Lung (tissue), 12 donors: ENCODE measurements around the gene TUFT1. TPM values are rescaled to one million over a fixed set of nuclear protein-coding genes. Genes with fewer than 3 reads are reported as not detected.
A peak's percentile ranks its signal among the peaks of the same experiment; 100 is the strongest.

Experiments used
- ATAC-seq: fragments of 200-7000 bp; cut with Tn5 transposase; one replicate; pipeline ENCODE4 v1.9.1; 2020; ENCODE audit warnings: moderate number of reproducible peaks; ENCODE audit not compliant: insufficient read depth, low FRiP score
- DNase-seq, 3 donors: peaks; one replicate each; pipeline ENCODE4 v3.0.0-alpha.2; 2013 to 2017
- H3K27ac ChIP-seq, 2 donors: one replicate each; pipeline ENCODE4 v1.5.1; 2013; ENCODE audit warnings: mild to moderate bottlenecking in 2 of 2, moderate library complexity in 2 of 2, control low read depth in 1 of 2, inconsistent platforms in 1 of 2, low read depth in 1 of 2, low read length in 1 of 2
- H3K27me3 ChIP-seq, 3 donors: one replicate each; pipeline ENCODE4 v1.5.1; 2013; ENCODE audit warnings: low read length in 2 of 3; ENCODE audit not compliant: control insufficient read depth in 3 of 3, insufficient read depth in 3 of 3
- H3K36me3 ChIP-seq, 4 donors: one replicate each; pipeline ENCODE4 v1.5.1; 2013; ENCODE audit warnings: low read length in 4 of 4, mild to moderate bottlenecking in 1 of 4, moderate library complexity in 1 of 4; ENCODE audit not compliant: control insufficient read depth in 4 of 4, insufficient read depth in 4 of 4
- H3K4me1 ChIP-seq, 5 donors: one replicate each; pipeline ENCODE4 v1.5.1; 2013; ENCODE audit warnings: low read length in 5 of 5, mild to moderate bottlenecking in 2 of 5, moderate library complexity in 1 of 5; ENCODE audit not compliant: control insufficient read depth in 5 of 5, insufficient read depth in 5 of 5
- H3K4me3 ChIP-seq: one replicate; pipeline ENCODE4 v1.5.1; 2013; ENCODE audit warnings: mild to moderate bottlenecking, control low read depth, moderate library complexity
- H3K9ac ChIP-seq, 2 donors: one replicate each; pipeline ENCODE4 v1.5.1; 2013; ENCODE audit warnings: low read length in 2 of 2, control low read depth in 1 of 2; ENCODE audit not compliant: insufficient read depth in 1 of 2
- H3K9me3 ChIP-seq, 4 donors: one replicate each; pipeline ENCODE4 v1.5.1; 2013; ENCODE audit warnings: low read length in 3 of 4, mild to moderate bottlenecking in 1 of 4, moderate library complexity in 1 of 4; ENCODE audit not compliant: control insufficient read depth in 4 of 4, insufficient read depth in 3 of 4
- WGBS, 2 donors: extraction: QIAGEN DNeasy Blood & Tissue Kit; methylation state at CpG; one replicate each; pipeline ENCODE4 v1.1.7; 2013; 5-methylcytosine and 5-hydroxymethylcytosine counted together
- polyA plus RNA-seq, 2 donors: library from polyadenylated mRNA; stranded (reverse); fragments of 200-250 nt; gene quantifications; one replicate each; pipeline ENCODE4 v1.2.1, GENCODE V29; 2013
- total RNA-seq, 2 donors: library from RNA; depleted of rRNA in 1 of 2; stranded (reverse); fragments of >200 nt in 1 of 2; gene quantifications; one replicate each; pipeline ENCODE4 v1.2.1, GENCODE V29; 2014 to 2021
- TF ChIP-seq, protein P1 (sequence below): IDR thresholded peaks from 2 replicates; pipeline ENCODE4 v1.5.1; 2012; ENCODE audit warnings: mild to moderate bottlenecking; ENCODE audit errors: control extremely low read depth, extremely low read depth
- donor health status: control.
- donor health status: control.
- donor health status: Bipolar disorder and iron deficiency.
- donor health status: healthy.
- donor health status: DM: yes; HTN: yes; CAD: no.

TUFT1 gene
- total and polyA plus RNA-seq, 4 donors, result 5.6 to 13.9 (median 7.7) TPM

DNA sequence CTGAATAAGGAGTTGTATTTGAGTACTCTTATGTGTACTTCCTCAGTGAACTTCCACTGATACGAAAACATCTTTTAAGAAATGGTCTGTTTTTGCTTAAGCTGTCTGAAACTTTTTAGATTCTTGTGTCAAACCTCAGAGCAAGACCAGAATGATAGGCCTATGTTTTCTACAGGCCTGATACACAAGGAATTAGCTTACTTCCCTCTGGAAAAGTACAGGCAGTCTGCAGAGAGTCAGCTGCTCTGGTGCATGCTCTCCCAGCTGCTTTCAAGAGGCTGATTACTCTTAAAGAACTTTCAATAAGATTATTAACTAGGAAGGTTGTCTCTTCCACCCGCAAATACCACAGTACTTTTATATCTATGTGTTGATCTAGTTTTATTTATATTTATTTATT lies 81.2 kb downstream of the TUFT1 start:
- Histone ChIP-seq H3K9me3 (no peaks in the 10 kb centered on the region), H3K4me1 (peaks cover 0 to 9% (median 1%) of the 10 kb centered on the region in 5 donors), H3K9ac (no peak overlapping the region), H3K27ac (no peak overlapping the region), H3K36me3 (peaks cover 0 to 1% (median 0%) of the 10 kb centered on the region in 4 donors), H3K4me3 (no peak overlapping the region), H3K27me3 (no peaks in the 10 kb centered on the region)
- WGBS, 2 donors, result 43 to 55% methylated on average over 2 of the region's 2 CpGs
- ATAC-seq, result no peak
- TF ChIP-seq, protein P1, sequence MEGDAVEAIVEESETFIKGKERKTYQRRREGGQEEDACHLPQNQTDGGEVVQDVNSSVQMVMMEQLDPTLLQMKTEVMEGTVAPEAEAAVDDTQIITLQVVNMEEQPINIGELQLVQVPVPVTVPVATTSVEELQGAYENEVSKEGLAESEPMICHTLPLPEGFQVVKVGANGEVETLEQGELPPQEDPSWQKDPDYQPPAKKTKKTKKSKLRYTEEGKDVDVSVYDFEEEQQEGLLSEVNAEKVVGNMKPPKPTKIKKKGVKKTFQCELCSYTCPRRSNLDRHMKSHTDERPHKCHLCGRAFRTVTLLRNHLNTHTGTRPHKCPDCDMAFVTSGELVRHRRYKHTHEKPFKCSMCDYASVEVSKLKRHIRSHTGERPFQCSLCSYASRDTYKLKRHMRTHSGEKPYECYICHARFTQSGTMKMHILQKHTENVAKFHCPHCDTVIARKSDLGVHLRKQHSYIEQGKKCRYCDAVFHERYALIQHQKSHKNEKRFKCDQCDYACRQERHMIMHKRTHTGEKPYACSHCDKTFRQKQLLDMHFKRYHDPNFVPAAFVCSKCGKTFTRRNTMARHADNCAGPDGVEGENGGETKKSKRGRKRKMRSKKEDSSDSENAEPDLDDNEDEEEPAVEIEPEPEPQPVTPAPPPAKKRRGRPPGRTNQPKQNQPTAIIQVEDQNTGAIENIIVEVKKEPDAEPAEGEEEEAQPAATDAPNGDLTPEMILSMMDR, result no peak
- DNase-seq, result peak in 1 of 3 donors; percentile 18

DNA sequence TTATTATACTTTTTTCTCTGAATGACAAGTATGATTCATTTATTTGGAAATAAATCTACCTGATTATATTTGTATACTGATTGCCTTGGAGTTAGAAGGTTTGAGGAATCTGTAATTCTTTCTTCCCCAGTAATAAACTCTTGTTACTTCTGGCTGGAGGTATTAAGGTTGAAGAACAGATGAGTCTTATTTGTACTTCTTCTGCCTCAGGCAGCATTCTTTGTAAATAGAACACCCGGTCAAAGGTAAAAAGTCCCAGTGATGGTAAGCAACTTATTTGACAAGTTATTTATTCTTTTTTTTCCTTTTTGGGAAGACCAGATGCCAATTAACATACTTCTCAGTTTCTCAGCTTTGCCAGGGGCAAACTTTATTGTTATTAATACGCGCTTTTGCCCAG lies 84.7 kb downstream of the TUFT1 start:
- H3K9ac ChIP-seq, result no peak overlapping the region
- peaks cover 0 to 8% (median 1%) of the 10 kb centered on the region in 5 donors for H3K4me1 ChIP-seq
- H3K36me3 ChIP-seq, result peaks cover 0 to 5% (median 2%) of the 10 kb centered on the region in 4 donors
- H3K27me3 ChIP-seq, result no peaks in the 10 kb centered on the region
- TF ChIP-seq, protein P1, result no peak
- H3K9me3 ChIP-seq, result no peaks in the 10 kb centered on the region
- no peak overlapping the region for H3K27ac ChIP-seq
- no peak for ATAC-seq
- no peak overlapping the region for H3K4me3 ChIP-seq
- 97 to 98% methylated on average over 3 of the region's 3 CpGs for WGBS, 2 donors
- DNase-seq, result no peak

DNA sequence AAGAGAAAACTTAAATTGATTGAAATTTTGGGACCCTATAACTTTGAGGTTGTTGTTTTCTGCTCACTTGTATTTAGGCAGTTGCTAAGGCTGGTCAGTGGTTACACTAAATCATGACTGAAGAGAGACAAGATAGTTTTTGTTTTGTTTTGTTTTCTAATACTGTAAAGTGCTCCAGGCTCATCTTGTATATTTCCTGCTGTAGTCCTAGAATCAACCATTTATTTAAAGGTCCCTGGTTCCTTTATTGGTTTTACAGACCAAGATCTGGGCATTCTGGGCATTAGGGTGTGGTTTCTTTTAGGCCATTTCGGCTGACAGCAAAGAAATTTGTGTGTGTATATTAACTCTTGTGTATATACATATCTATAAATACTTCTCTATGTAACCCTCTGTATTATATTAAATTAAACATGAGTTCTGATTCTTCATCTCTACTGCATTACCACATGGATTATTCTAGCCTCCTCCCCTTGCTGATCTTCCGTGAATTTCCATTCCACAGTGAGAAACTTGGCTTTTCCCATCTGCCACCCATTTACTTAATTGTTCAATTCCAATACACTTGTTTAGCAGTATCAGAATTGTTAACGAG lies 86.7 kb downstream of the TUFT1 start:
- Histone ChIP-seq H3K4me1 (no peaks in the 10 kb centered on the region), H3K36me3 (peaks cover 0 to 5% (median 2%) of the 10 kb centered on the region in 4 donors), H3K9me3 (no peaks in the 10 kb centered on the region), H3K9ac (no peak overlapping the region), H3K27ac (no peak overlapping the region), H3K27me3 (no peaks in the 10 kb centered on the region), H3K4me3 (no peak overlapping the region)
- whole genome bisulfite sequencing, 2 donors, result 91 to 94% methylated on average over 3 of the region's 3 CpGs
- DNase-seq (no peak), ATAC-seq (no peak)
- TF ChIP-seq, protein P1, result no peak

DNA sequence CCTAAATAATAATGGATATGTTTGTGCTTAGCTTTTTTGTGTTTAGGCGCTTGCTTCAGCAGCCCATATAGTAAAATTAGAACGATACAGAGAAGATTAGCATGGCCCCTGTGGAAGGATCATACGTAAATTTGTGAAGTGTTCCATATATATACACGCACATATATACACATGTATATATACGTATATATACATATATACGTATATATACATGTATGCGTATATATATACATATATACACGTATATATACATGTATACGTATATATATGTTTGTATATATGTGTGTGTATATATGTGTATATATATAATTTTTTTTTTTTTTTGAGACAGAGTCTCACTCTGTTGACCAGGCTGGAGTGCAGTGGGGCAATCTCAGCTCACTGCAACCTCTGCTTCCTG lies 89.2 kb downstream of the TUFT1 start:
- no peak for DNase-seq
- no peak overlapping the region for H3K9ac ChIP-seq
- TF ChIP-seq, protein P1, result no peak
- peaks cover 0 to 5% (median 2%) of the 10 kb centered on the region in 4 donors for H3K36me3 ChIP-seq
- ATAC-seq, result no peak
- H3K4me1 ChIP-seq, result peaks cover 0 to 4% (median 0%) of the 10 kb centered on the region in 5 donors
- no peak overlapping the region for H3K4me3 ChIP-seq
- WGBS, 2 donors, result 82% methylated on average over 9 of the region's 9 CpGs
- no peak overlapping the region for H3K27ac ChIP-seq
- H3K27me3 ChIP-seq, result no peaks in the 10 kb centered on the region
- no peaks in the 10 kb centered on the region for H3K9me3 ChIP-seq
